NCI-H2107 treated with DMSO at 0.1 percent for 48 hours (cell line): ENCODE data around the gene TNFRSF18.
"Not testable (repeated sequence)": the region's sequence is repeated elsewhere in the genome, so short reads cannot be mapped to it uniquely, and the experiment has no call there.

Experiments used
- DNase-seq: peaks from one replicate; lab custom pipeline; 2025; ENCODE audit not compliant: unreplicated experiment; lab: John Stamatoyannopoulos, UW

TNFRSF18 gene

GRCh38 chr1:1206376-1206965 is at the start of gene TNFRSF18:
Gene TNFRSF18, minus strand, starts transcription at chr1:1206592. Its CDS starts 21 bp downstream, at chr1:1206571.
- DNase-seq, result no peak

- no peak for DNase-seq
These were observed 49.2 kb upstream of the TNFRSF18 start for GRCh38 chr1:1255611-1256010.

GRCh38 chr1:1255078-1255477 is 48.7 kb upstream of the TNFRSF18 start:
- no peak for DNase-seq

- no peak for DNase-seq
These were observed 48.2 kb upstream of the TNFRSF18 start for GRCh38 chr1:1254667-1254998.

GRCh38 chr1:1253972-1254666 is 47.7 kb upstream of the TNFRSF18 start:
- no peak for DNase-seq

- DNase-seq, result no peak
These were observed 46.9 kb upstream of the TNFRSF18 start for GRCh38 chr1:1253314-1253713.

- no peak for DNase-seq
These were observed 44.4 kb upstream of the TNFRSF18 start for GRCh38 chr1:1250786-1251284.

- not testable (repeated sequence) for DNase-seq
These were observed 41.9 kb upstream of the TNFRSF18 start for GRCh38 chr1:1248009-1248913.

- DNase-seq, result no peak
These were observed 41.0 kb upstream of the TNFRSF18 start for GRCh38 chr1:1247341-1247913.

GRCh38 chr1:1246577-1247340 is 40.4 kb upstream of the TNFRSF18 start, which contains the start of gene C1QTNF12:
Gene C1QTNF12, minus strand, starts transcription at chr1:1246722. Its CDS starts 32 bp downstream, at chr1:1246690.
- DNase-seq, result no peak

GRCh38 chr1:1245817-1246576 is 39.6 kb upstream of the TNFRSF18 start:
- DNase-seq, result no peak

GRCh38 chr1:1245178-1245816 is 38.9 kb upstream of the TNFRSF18 start:
- DNase-seq, result no peak

GRCh38 chr1:1244192-1244811 is 37.9 kb upstream of the TNFRSF18 start:
- no peak for DNase-seq

GRCh38 chr1:1243807-1244191 is 37.4 kb upstream of the TNFRSF18 start:
- DNase-seq, result no peak

- no peak for DNase-seq
These were observed 36.9 kb upstream of the TNFRSF18 start for GRCh38 chr1:1243266-1243660.

- DNase-seq, result no peak
These were observed 36.3 kb upstream of the TNFRSF18 start for GRCh38 chr1:1242461-1243265.

GRCh38 chr1:1241588-1242219 is 35.3 kb upstream of the TNFRSF18 start:
- DNase-seq, result no peak
